Neural cell (in vitro differentiated cells): Measurements from ENCODE around the gene ENKD1. TPM values are rescaled to one million over a fixed set of nuclear protein-coding genes. Genes with fewer than 3 reads are reported as not detected.
"Not testable (repeated sequence)": the region's sequence is repeated elsewhere in the genome, so short reads cannot be mapped to it uniquely, and the experiment has no call there.

Experiments used
- H2AFZ ChIP-seq: fragments of 200-600, 300-800 bp; sonication (generic), shearing (Covaris generic); 2 replicates; pipeline ENCODE4 v1.6.0; 2014; ENCODE audit warnings: low read depth, mild to moderate bottlenecking, antibody characterized with exemption, low read length, moderate library complexity
- H3F3A ChIP-seq: fragments of 200-600 bp; shearing (Covaris generic); 2 replicates; pipeline ENCODE4 v1.6.1; 2016; ENCODE audit warnings: mild to moderate bottlenecking, moderate library complexity, mixed read lengths, antibody characterized with exemption, low read length; ENCODE audit not compliant: insufficient read depth, poor library complexity, severe bottlenecking
- H3K27ac ChIP-seq: fragments of 200-600, 300-800 bp; sonication (generic), shearing (Covaris generic); 2 replicates; pipeline ENCODE4 v1.5.1; 2014; ENCODE audit warnings: mild to moderate bottlenecking, low read length, moderate library complexity
- H3K27me3 ChIP-seq: fragments of 300-800, 200-600 bp; sonication (generic), shearing (Covaris generic); 2 replicates; pipeline ENCODE4 v1.6.0; 2014; ENCODE audit warnings: mild to moderate bottlenecking, low read depth, low read length, moderate library complexity; ENCODE audit not compliant: insufficient read depth
- H3K36me3 ChIP-seq: fragments of 300-800, 200-600 bp; sonication (generic), shearing (Covaris generic); 2 replicates; pipeline ENCODE4 v1.5.1; 2014; ENCODE audit warnings: mild to moderate bottlenecking, antibody characterized with exemption, low read length, moderate library complexity; ENCODE audit not compliant: insufficient read depth
- H3K4me2 ChIP-seq: fragments of 300-800, 200-600 bp; sonication (generic), shearing (Covaris generic); 2 replicates; pipeline ENCODE4 v1.6.0; 2014; ENCODE audit warnings: mild to moderate bottlenecking, low read length
- H3K4me3 ChIP-seq: fragments of 300-800, 200-600 bp; sonication (generic), shearing (Covaris generic); 2 replicates; pipeline ENCODE4 v1.5.1; 2014; ENCODE audit warnings: mild to moderate bottlenecking, low read length, moderate library complexity
- H3K79me2 ChIP-seq: fragments of 200-600 bp; shearing (Covaris generic); replicated peaks from 2 replicates; pipeline ENCODE4 v1.6.0; 2014; ENCODE audit warnings: mild to moderate bottlenecking, low read length, moderate library complexity; ENCODE audit not compliant: insufficient read depth
- H3K9ac ChIP-seq: fragments of 300-800, 200-600 bp; sonication (generic), shearing (Covaris generic); 2 replicates; pipeline ENCODE4 v1.6.1; 2016; ENCODE audit warnings: mild to moderate bottlenecking, low read length, mixed read lengths
- H3K9me2 ChIP-seq: fragments of 200-600 bp; shearing (Covaris generic); 2 replicates; pipeline ENCODE4 v1.6.1; 2016; ENCODE audit warnings: mild to moderate bottlenecking, low read length, mixed read lengths; ENCODE audit not compliant: insufficient read depth
- H3K9me3 ChIP-seq: fragments of 200-600, 300-800 bp; sonication (generic), shearing (Covaris generic); 2 replicates; pipeline ENCODE4 v1.6.1; 2016; ENCODE audit warnings: mild to moderate bottlenecking, mixed run types, low read length, moderate library complexity, mixed read lengths
- H4K20me1 ChIP-seq: fragments of 200-600 bp; shearing (Covaris generic); 2 replicates; pipeline ENCODE4 v1.6.1; 2016; ENCODE audit warnings: mild to moderate bottlenecking, mixed run types; ENCODE audit not compliant: insufficient read depth
- EP300 ChIP-seq: fragments of 450-650 bp; conservative IDR thresholded peaks from 2 replicates; pipeline ENCODE4 v1.6.1; 2014; ENCODE audit warnings: antibody characterized with exemption, mild to moderate bottlenecking, moderate library complexity; ENCODE audit not compliant: poor library complexity, severe bottlenecking
- EZH2 ChIP-seq: fragments of 200-600, 300-800 bp; shearing (Covaris generic), sonication (generic); IDR thresholded peaks from 2 replicates; pipeline ENCODE4 v1.6.1; 2014; ENCODE audit warnings: antibody characterized with exemption, low read length, borderline replicate concordance, mild to moderate bottlenecking; ENCODE audit not compliant: insufficient read depth, poor library complexity, severe bottlenecking
- MXI1 ChIP-seq: fragments of 450-650 bp; conservative IDR thresholded peaks from 2 replicates; pipeline ENCODE4 v1.6.1; 2014; ENCODE audit warnings: antibody characterized with exemption, mild to moderate bottlenecking; ENCODE audit not compliant: poor library complexity, severe bottlenecking
- POLR2AphosphoS5 ChIP-seq: IDR thresholded peaks from 2 replicates; pipeline ENCODE4 v1.6.1; 2012
- RAD21 ChIP-seq: fragments of 450-650 bp; conservative IDR thresholded peaks from 2 replicates; pipeline ENCODE4 v1.6.1; 2014; ENCODE audit warnings: antibody characterized with exemption, mild to moderate bottlenecking, moderate library complexity
- REST ChIP-seq: IDR thresholded peaks from 2 replicates; pipeline ENCODE4 v1.6.1; 2012; ENCODE audit warnings: borderline replicate concordance
- SMC3 ChIP-seq: fragments of 450-650 bp; conservative IDR thresholded peaks from 2 replicates; pipeline ENCODE4 v1.6.1; 2014; ENCODE audit warnings: antibody characterized with exemption, mild to moderate bottlenecking, moderate library complexity; ENCODE audit not compliant: poor library complexity
- TAF1 ChIP-seq: IDR thresholded peaks from 2 replicates; pipeline ENCODE4 v1.6.1; 2012; ENCODE audit warnings: low read depth
- polyA plus RNA-seq: library from polyadenylated mRNA; depleted of rRNA; stranded (reverse); fragments of >200 nt; gene quantifications from 2 replicates; pipeline ENCODE4 v1.2.3, GENCODE V29; 2014
- TF ChIP-seq, protein P1 (sequence below): fragments of 450-650 bp; IDR thresholded peaks from 2 replicates; pipeline ENCODE4 v1.5.1; 2014; ENCODE audit warnings: antibody characterized with exemption, mild to moderate bottlenecking, moderate library complexity; ENCODE audit not compliant: poor library complexity, severe bottlenecking

Gene ENKD1
- polyA plus RNA-seq, 1 donor from 2014 or later, result 36.6 TPM

GRCh38 chr16:67693517-67694285 lies 27.2 kb upstream of the ENKD1 start:
- not testable (repeated sequence) for H2AFZ ChIP-seq, H3K79me2 ChIP-seq, H3K4me3 ChIP-seq, H3K27ac ChIP-seq, H3K9ac ChIP-seq, H3K4me2 ChIP-seq, H3K9me3 ChIP-seq, H4K20me1 ChIP-seq, H3K9me2 ChIP-seq, H3K27me3 ChIP-seq, H3K36me3 ChIP-seq, H3F3A ChIP-seq

DNA sequence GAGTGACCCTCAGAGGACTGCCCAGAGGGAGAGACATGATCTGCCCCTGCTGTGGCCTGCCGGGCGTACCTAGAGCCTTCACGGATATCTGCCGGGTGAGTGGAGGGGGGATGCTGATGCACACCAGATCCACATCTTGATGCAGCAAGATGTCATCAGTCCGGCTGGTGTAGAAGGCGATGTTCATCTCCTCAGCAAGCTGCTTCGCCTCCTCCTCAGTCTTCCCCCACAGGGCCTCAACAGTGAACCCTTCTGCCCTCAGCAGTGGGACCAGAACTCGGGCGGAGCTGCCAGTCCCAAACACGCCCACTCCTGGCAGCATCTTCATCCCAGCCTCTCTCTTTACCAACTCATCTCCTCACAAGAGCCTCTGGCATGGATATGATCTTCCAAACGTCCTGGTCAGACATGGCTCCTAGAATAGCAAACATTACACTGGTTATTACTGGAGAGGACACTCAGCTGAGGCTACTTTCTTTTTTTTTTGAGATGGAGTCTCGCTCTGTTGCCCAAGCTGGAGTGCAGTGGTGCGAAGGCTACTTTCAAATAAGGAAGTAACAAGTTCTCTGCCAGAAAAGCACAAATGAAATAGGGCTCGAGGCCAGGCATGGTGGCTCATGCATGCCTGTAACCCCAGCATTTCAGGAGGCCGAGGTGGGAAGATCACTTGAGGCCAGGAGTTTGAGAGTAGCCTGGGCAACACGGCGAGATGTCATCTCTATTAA lies 19.0 kb upstream of the ENKD1 start:
- Histone ChIP-seq H3K4me3 (no peak overlapping the region), H3K9ac (no peak overlapping the region), H3K79me2 (peaks cover 3% of the 10 kb centered on the region), H3K27ac (no peak overlapping the region), H3K9me2 (no peaks in the 10 kb centered on the region), H3K36me3 (peaks cover 7% of the 10 kb centered on the region), H3F3A (no peaks in the 10 kb centered on the region), H4K20me1 (no peaks in the 10 kb centered on the region), H3K27me3 (no peaks in the 10 kb centered on the region), H2AFZ (no peak overlapping the region), H3K9me3 (no peaks in the 10 kb centered on the region), H3K4me2 (no peak overlapping the region)
- TF ChIP-seq EZH2 (no peak), RAD21 (no peak), REST (no peak), SMC3 (no peak)

- Histone ChIP-seq H3K4me2 (no peak overlapping the region), H3K36me3 (peaks cover 7% of the 10 kb centered on the region), H3K9ac (no peak overlapping the region), H4K20me1 (no peaks in the 10 kb centered on the region), H3K27ac (no peak overlapping the region), H2AFZ (no peak overlapping the region), H3K27me3 (no peaks in the 10 kb centered on the region), H3K4me3 (no peak overlapping the region), H3K79me2 (peaks cover 3% of the 10 kb centered on the region), H3K9me2 (no peaks in the 10 kb centered on the region), H3K9me3 (no peaks in the 10 kb centered on the region), H3F3A (no peaks in the 10 kb centered on the region)
- TF ChIP-seq, protein P1, sequence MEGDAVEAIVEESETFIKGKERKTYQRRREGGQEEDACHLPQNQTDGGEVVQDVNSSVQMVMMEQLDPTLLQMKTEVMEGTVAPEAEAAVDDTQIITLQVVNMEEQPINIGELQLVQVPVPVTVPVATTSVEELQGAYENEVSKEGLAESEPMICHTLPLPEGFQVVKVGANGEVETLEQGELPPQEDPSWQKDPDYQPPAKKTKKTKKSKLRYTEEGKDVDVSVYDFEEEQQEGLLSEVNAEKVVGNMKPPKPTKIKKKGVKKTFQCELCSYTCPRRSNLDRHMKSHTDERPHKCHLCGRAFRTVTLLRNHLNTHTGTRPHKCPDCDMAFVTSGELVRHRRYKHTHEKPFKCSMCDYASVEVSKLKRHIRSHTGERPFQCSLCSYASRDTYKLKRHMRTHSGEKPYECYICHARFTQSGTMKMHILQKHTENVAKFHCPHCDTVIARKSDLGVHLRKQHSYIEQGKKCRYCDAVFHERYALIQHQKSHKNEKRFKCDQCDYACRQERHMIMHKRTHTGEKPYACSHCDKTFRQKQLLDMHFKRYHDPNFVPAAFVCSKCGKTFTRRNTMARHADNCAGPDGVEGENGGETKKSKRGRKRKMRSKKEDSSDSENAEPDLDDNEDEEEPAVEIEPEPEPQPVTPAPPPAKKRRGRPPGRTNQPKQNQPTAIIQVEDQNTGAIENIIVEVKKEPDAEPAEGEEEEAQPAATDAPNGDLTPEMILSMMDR, result no peak
- TF ChIP-seq RAD21, result no peak
- no peak for TF ChIP-seq EZH2
- TF ChIP-seq REST, result no peak
- TF ChIP-seq SMC3, result no peak
- no peak for TF ChIP-seq POLR2AphosphoS5
- no peak for TF ChIP-seq MXI1
- no peak for TF ChIP-seq EP300
- TF ChIP-seq TAF1, result no peak
Measured at GRCh38 chr16:67683767-67684166, 17.2 kb upstream of the ENKD1 start.
